Activated T-cell treated with anti-CD3 and anti-CD28 coated beads, Interleukin-2, amount 50 U/mL, for 48 hours (primary cell): ENCODE results near the gene DDA1.

Source experiments
- DNase-seq, 2 experiments: peaks; one replicate each; pipeline ENCODE4 v3.0.0-alpha.2; 2020

DDA1 gene

DNA sequence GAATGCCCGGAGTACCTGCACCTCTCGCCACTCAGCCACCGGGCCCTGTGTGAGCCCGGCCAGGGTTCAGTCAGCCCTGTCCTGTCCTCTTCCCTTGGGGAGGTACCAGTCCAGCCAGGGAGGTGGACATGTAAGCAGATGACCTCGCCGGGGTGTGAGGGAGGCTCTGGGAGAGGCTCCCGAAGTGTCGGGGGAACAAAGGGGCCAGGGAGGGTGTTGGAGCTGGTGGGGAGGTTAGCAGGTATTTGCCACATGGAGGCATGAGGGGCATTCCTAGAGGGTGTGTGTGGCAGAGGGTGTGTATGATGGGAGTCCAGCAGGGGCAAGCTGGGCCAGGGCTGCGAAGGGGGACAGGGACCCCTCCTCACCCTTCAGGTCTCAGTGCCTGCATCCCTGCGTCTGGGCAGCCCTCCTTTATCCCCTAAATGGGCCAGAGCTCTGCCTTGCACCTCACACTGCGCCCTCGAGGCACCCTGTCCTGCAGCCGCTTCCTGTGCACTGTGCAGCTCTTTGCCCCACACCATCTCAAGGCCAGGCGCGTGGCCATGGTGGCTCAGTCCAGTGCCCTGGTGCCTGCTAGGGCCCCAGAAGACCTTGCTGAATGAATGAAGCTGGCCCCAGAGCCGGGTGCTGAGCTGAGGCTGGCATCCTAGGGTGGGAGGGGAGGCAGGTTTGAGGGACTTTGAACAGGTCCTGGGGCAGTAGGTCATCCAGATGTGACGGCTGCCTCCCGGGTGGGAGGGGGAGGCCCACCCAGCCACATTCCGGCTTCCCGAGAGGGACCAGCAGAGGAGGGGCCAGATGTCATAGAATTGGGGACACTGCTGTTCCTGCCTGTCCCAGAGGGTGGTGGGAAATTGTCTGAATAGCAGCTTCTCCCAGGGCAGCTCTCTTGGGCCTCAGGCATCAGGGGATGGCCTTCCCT is 3.1 kb downstream of the DDA1 start:
- no peak for DNase-seq

DNA sequence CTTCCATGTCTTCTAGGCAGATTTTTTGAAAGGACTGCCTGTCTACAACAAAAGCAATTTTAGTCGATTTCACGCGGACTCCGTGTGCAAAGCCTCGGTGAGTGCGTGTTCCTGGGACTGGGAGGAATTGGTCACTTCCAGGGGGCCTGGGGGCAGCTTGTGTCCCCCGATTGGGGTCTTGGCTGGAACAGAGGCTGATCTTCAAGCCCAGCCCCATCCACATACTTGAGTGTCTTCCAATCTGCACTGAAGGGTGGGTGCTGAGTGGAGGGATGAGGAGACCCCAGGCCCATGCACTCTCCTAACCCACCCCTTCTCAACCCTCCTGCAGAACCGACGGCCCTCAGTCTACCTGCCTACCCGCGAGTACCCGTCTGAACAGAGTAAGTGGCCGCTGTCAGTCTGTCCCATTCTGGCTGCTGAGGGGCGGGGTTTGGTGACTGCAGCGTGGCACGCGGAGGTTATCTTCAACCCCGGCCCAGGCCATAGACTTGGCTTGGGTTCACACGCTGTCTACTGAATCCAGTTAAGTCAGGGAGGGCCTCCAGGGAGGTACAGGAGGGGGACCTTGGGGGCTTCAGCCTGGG is 4.7 kb downstream of the DDA1 start:
- DNase-seq: no peak

DNA sequence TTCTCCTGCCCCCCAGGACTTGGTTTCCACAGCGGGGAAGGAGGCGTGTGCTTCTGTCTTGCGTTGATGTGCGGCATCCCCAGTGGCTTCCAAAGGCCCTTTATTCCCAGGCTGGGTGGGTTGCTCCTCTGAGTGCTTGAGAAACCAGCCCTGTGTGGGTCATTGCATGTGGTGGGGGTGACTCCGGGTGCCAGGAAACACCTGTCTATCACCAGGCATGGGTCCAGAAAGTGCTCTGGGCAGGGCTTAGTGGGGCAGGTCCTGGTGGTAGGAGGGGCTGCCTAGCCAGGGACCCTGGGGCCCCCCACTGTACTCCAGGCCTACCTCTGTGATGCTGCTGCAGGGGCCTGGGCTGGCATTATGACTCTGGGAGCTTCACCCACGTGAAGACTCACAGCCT is 9.6 kb downstream of the DDA1 start:
- no peak for DNase-seq

DNA sequence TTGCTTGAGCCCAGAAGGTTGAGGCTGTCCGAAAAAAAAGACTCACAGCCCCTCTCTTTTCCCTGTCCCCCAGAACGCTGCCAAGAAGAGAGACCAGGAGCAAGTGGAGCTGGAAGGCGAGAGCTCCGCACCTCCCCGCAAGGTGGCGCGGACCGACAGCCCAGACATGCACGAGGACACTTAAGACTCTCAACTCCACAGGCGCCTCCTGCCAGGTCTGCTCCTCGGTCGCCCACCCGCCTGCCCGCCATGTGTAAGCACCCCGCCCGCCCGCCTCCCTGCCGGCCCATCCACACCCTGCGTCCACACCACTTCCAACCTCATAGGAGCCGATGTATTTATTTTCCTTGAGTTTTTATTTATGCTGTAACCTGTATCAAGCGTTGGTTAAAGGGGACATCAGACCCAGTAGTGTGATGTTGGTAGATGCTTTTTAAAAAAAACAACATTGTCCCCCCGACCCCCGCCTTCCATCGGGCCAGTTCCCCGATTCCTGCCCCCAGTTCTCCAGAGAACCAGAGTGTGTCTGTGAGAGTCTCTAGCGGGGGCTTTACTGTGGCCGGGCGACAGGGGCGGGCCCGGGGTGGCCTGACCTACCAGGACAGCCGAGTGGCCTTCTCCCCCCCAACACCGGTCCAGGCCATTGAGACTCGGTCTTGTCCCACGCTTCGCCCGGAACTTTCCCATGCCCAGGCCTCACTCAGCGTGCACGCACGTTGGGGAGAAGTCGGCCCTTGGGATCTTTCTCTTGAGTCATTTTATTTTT is 10.3 kb downstream of the DDA1 start:
- DNase-seq: no peak

DNA sequence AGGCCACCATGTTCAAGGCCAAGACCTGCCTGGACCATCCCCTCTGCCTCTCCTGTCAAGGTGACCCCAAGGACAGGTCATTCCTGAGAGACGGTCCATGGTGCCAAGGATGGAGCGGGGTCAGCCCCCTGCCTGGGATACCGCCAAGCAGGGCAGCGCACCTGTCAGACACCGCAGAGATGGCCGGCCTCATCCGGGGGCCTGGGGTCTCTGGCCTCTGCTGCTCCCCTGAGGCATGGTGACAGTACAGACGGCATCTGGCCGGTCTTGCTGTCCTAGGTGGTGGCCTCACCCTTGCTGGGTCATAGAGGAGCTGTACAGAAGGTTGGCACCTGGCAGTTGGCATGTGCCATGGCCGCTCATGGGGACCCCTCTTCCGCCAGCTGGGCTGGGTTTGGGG is 11.1 kb downstream of the DDA1 start:
- no peak for DNase-seq

DNA sequence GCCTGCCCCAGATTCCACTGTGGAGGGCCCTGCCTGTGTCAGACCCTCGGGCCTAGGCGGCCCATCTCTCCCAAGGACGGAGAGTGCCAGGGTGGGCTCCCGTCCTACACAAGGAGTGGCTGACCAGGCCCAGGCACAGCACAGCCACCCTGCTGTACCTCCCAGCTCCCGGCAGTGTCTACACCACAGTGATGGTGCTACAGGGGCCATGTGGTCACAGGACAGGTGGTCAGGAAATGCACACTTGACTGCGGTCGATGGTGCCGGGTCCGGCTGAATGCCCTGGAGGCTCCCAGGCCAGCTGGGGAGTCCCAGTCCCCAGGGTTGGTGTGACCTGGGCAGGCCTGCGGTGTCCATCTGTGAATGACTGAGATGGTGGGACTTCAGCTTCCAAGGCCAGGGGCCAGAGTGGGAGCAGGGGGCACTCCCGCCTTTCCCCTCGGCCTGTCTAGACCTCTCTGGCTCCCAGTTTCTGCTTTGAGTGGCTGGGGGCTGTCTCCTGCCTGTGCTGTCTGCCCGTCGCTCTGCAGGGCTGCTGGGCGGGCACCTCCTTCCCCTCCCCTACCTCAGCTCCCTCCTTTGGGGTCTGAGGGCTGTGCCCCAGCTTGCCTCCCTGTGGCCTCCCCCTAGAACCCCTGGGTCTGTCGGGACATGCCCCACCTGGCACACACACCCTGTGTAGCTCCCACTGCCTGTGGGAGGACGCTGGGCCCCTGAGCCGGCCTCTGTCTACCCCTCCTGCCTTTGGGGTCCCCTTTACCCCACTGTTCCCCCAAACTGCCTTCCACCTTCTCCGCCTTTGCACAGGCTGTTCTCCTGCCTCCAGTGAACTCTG is 12.5 kb downstream of the DDA1 start:
- DNase-seq: no peak

DNA sequence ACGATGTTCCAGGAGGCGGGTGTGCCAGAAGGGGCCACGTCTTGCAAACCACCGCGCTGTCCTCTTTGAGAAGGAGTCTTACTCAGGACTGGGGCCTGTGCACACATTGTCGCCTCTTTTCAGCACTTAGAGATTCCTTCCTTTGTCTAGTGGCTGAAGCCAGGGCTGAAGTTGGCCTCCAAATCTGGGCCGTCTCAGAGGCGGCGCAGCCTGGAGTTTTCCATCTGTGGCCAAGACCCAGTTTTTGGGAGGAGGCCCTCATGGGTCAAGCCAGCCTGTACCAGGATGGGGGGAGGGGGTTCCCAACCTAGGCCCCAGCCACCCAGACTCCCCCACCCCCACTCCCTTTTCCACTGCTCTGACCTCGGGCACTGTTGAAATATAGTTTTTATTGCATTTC is 13.5 kb downstream of the DDA1 start:
- no peak for DNase-seq

DNA sequence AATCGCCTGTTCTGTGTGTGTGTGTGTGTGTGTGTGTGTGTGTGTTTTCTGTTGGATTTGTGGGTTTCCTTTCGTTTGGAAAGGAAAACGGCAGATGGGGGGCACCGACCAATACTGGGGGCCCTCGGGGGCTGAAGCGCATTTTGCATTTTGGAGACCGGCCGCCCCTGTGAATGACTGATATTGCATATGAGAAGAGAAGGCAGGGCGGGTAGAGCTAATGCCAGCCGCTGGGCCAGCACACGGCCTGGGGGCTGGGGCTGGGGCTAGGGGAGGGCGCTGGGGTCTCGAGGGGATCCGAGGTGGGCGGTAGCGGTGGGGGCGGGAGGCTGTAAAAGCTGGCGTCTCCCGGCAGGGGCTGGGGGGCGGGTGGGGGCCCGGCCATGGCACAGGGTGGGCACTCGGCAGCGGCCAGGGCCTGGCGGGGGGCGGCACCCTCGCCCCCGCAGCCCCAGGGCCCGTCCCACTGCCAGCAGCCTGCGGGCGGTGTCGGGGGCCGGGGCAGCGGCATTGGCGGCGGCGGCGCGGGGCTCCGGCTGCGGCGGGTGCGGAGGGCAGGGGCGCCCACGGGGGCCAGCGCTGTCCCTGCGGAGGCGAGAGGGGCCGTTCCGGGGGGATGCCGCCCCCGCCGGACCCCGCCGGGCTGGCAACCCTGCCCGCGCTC is 14.1 kb downstream of the DDA1 start:
- no peak for DNase-seq

DNA sequence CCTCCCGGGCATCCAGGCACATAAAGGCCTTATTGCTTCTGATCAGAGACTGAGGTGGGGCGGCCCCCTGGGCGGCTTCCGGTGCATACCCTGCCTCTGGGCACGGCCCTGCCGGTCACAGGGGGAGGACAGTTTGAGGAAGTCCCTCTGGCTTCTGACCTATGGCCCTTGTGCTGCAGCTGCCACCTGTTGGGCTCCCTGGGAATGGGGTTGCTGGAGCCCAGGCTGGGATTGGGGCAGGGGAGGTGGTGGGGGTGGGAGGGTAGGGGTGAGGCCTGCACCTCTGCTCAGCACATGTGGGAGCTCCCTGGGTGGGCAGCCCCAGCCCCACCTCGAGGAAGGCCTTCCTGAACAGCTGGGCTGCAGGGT is 14.6 kb downstream of the DDA1 start:
- DNase-seq: peak in 1 of 2 experiments; percentile 39

DNA sequence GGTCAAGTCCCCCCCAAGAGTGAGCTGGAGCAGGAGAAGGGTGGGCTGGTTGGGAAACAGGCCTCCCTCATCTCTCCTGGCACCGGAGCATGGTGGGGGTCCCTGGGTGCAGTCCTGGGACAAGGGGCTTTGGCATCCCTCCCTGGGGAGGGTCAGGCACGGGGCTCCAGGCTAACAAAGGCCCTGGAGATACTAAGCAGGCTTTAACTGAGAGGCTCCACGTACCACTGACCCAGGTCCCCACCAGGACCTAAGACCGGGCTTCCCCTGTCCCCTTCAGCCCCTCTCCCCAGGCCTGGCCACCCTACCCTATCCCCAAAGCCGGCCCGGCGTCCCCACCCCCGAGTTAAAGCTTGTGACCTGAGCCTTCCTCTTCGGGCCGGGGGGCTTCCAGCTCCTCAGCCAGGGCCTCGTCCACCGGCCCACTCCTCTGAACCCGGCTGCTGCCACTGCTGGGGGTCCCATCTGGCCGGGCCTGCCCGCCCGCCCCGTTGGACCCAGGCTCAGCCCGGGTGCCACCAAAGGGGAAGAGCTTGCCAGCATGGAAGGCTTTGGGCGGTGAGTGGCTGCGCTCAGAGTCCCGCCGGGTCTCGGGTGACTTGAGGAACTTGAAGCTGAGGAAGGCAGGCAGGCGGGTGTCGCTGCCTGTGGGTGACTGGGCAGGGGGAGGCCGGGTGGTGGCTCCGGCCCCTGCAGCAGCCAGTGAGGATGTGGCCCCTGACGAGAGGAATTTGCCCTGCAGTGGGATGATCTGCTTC is 15.2 kb downstream of the DDA1 start:
- no peak for DNase-seq

DNA sequence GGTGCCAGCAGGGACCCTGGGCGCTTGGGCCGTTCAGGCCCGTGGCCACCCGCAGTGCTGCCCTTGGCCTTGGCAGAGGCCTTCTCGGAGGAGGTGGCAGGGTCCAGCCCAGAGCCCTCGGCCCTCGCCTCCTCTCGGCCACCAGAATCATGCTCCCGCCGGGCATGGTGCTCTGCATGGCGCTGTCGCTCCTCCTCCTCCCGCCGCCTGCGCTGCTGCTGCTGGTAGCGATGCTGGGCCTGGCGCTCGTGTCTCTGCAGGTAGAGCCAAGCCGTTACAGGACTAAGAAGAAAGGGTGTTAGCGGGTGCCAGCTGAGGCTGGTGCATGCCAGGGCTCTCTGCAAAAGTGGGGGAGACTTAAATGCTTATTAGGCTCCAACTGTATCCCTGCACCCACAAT is 15.8 kb downstream of the DDA1 start:
- DNase-seq: no peak

DNA sequence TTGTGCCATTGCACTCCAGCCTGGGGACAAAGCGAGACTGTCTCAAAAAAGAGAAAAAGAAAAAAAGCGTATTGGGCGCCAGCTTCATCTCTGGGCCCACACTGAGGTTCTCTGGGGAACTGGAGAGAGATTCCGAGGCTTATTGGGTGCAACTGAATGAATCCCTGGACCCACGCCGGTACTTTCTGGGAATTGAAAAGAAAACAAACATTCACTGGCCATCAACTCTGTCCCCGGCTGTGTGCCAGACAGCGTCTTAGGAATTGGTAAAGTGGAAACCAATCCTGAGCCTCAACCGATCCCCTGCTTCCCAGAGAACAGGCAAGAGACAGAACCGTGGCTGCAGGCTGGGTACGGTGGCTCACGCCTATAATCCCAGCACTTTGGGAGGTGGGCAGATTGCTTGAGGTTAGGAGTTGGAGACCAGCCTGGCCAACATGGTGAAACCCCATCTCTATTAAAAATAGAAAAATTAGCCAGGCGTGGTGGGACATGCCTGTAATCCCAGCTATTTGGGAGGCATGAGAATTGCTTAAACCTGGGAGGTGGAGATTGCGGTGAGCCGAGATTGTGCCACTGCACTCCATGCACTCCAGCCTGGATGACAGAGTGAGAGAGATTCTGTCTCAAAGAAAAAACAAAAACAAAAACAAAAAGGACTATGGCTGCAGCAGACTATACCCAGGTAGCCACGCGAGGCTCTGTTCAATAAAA is 16.7 kb downstream of the DDA1 start:
- no peak for DNase-seq

DNA sequence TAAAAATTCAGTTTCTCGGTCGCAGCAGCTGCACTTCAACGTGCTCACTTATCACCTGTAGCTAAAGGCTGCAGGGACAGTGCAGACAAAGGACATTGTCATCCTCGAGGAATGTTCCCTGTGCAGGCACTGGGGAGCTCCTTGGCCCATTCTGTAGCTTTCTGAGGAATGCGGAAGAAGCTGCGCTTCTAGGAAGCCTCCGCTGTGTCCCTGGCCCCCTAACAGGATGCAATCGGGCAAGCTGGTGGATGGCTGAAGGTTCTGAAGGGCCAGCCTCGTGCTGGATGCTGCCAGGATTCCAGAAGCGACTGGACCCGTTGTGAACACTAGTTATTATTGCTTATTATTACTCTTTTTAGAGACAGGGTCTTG is 17.2 kb downstream of the DDA1 start:
- DNase-seq: no peak

DNA sequence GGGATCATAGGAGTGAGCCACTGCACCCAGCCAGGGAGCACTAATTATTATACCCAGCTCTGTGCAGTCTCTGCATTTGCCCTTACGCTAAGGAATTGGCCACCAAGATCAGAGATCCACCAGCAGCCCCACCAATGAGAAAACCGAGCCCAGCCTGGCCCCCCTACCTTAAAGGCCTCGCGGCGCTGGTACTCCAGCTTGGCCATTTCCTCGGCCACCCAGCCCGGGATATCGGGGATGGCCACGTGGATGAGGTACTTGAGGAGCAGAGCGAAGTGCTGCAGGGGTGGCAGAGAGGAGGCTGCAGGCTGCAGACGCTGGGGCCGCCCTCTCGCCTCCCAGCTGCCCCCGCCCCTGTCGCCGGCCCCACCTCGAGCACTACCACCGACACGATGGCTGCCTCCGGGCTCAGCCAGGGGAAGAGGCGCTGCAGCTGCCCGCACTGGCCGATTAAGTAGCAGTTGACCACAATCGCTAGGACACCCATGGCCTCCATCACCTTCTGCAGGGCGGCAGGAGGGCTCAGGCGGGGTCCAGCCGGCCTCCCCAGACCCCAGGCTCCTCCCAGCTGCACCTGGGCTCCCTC is 17.8 kb downstream of the DDA1 start:
- DNase-seq: no peak

DNA sequence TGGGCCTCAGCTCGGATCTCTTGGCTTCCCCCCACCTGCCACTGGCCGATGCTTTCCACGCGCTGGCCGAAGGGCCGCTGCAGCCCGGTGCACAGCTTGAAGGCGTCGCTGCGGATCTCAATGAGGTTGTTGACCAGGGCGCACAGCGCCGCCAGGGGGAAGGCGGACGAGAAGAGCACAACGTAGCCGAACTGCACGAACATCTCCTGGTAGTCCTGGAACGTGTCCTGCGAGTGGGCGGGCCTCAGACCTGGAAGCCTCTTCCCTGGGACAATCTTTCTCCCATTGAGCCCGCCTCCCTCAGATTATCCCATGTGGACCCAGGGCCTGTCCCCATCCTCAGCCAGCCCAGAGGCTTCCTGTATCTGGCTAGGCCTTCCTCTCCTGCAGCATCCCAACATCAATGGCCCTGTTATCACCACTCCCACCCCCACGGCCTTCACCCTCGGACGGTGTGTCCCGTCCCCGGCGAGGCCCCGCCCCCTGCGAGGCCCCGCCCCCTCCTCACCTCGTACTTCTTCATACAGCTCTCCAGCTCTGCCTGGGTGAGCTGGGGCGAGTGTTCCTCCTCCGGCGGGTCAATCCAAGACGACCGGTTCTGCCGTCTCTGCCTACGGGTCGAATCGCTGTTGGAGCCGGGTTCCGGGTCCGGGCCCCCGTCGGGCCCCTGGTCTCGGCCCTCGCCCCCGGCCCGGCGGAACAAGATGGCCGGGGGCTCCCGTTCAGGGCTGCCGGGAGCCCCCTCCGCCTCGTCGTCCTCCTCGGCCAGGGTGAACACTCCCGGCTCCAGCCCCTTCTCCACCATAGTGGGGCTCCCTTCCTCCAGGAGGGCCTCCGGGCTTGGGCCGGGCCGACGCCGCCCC is 18.5 kb downstream of the DDA1 start:
- peak; percentile 73 to 75 for DNase-seq

DNA sequence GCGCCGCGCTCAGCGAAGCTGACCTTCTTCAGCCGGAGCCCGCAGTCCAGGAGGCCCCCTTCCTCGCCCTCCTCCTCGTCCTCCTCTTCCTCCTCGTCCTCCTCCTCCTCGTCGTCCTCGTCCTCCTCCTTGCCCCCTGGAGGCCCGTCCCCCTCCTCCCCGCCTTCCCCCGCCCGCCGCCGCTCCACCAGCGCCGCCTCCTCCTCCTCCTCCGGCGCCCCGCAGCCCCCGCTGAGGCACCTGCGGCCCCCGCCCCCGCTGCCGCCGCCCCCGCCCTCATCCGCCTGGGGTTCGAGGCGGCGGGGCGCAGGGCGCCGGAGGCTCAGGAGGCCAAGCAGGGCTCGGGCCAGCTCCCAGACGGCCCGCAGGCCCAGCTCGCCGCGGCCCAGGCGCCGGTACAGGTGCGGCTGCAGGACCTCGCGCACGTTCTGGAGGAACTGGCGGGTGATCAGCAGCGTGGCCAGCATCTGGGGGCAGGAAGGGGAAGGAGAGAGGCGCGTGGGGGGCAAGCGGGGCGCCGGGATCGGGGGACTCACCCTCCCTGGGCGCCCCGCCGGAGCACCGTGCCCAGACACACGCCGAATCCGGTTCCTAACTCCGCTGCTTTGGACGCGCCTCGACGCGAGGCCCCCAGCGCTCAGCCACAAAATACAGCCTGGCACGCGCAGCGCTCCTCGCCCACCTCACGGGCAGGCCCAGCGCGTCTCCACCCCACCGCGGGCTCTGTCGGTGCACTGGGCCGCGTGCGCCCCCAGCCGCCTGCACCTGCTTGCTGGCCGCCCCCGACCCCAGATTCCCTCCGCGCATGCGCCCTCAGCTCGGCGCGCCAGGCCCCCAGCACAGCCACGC is 19.4 kb downstream of the DDA1 start:
- DNase-seq: peak in 1 of 2 experiments; percentile 50

DNA sequence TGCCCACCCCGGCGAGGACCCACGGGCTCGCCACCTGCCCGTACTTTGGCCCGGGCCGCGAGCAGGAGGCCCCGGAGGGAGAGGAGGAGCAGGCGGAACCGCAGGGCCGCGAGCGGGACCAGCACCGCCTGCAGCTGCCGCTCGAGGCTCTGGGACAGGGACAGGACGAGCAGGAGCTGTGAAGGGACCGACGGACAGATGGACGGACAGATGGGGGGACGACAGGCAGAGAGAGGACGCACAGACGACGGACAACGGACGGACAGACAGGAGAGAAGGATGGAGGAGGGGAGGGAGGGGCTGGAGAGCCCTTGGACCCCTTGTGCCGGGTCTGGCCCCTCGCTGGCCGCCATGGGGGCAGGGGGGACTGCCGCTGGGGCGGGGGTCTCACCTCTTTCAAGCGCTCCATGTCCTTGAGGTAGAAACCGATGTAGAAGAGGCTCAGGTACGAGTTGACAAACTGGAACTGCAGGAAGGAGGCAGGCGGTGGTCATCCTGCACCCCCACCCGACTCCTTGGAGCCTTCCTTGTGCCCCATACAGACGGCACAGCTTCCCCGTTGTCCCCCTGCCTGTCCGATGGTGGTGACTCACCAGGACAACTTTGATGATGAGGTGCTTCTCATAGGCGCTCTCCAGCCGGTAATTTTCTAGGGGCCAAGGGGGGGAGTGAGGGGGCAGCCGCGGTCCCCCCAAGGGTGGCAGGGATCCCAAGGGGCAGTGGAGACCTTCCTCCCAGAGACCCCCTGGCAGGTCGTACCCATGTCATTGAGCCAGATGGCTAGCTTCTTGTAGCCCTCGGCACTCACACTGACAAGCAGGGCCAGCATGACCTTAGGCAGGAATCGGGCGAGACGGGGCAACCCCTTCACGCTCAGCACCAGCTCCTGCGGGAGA is 20.3 kb downstream of the DDA1 start:
- no peak for DNase-seq
